SJSA1 (cell line): ENCODE results near the gene CD101. TPM values are rescaled to one million over a fixed set of nuclear protein-coding genes. Genes with fewer than 3 reads are reported as not detected.

Experiments used
- DNase-seq, 2 experiments: peaks; one replicate each; pipeline ENCODE4 v3.0.0-alpha.2; 2015 to 2020; ENCODE audit warnings: low spot score in 2 of 2, low read depth in 1 of 2
- H3K27ac ChIP-seq: fragments of 250-450 bp; sonication (Bioruptor Pico); 2 replicates; pipeline ENCODE4 v1.5.1; 2020; ENCODE audit warnings: mild to moderate bottlenecking, moderate library complexity
- H3K27me3 ChIP-seq: fragments of 250-450 bp; sonication (Bioruptor Pico); replicated peaks from 2 replicates; pipeline ENCODE4 v1.5.1; 2020; ENCODE audit warnings: mild to moderate bottlenecking, moderate library complexity
- H3K36me3 ChIP-seq: fragments of 250-450 bp; sonication (Bioruptor Pico); 2 replicates; pipeline ENCODE4 v1.5.1; 2020; ENCODE audit warnings: mild to moderate bottlenecking
- H3K4me1 ChIP-seq: fragments of 250-450 bp; sonication (Bioruptor Pico); replicated peaks from 2 replicates; pipeline ENCODE4 v1.6.1; 2021; ENCODE audit warnings: mild to moderate bottlenecking
- H3K4me3 ChIP-seq: fragments of 250-450 bp; sonication (Bioruptor Pico); 2 replicates; pipeline ENCODE4 v1.5.1; 2020; ENCODE audit warnings: mild to moderate bottlenecking
- H3K9me3 ChIP-seq: fragments of 250-450 bp; sonication (Bioruptor Pico); replicated peaks from 2 replicates; pipeline ENCODE4 v1.5.1; 2020; ENCODE audit warnings: mild to moderate bottlenecking
- total RNA-seq: library from RNA; depleted of rRNA; stranded (reverse); fragments of >200 nt; shearing (Covaris generic); gene quantifications from 2 replicates; pipeline ENCODE4 v1.2.3, GENCODE V29; 2014

Gene CD101
- total RNA-seq, 1 experiment from 2014 or later, result 0.05 TPM

- DNase-seq, result no peak
- H3K27ac ChIP-seq, result no peak overlapping the region
- H3K36me3 ChIP-seq, result no peaks in the 10 kb centered on the region
- no peaks in the 10 kb centered on the region for H3K9me3 ChIP-seq
- peaks cover 10% of the 10 kb centered on the region for H3K4me1 ChIP-seq
- no peaks in the 10 kb centered on the region for H3K27me3 ChIP-seq
- H3K4me3 ChIP-seq, result no peak overlapping the region
Observed at GRCh38 chr1:117011334-117011733, 9.8 kb downstream of the CD101 start.

- H3K27ac ChIP-seq, result no peak overlapping the region
- no peaks in the 10 kb centered on the region for H3K27me3 ChIP-seq
- no peaks in the 10 kb centered on the region for H3K9me3 ChIP-seq
- H3K36me3 ChIP-seq, result no peaks in the 10 kb centered on the region
- no peak overlapping the region for H3K4me3 ChIP-seq
- no peaks in the 10 kb centered on the region; the same call in 1 of the 2 replicates for H3K4me1 ChIP-seq
- DNase-seq, result no peak
Observed at GRCh38 chr1:117013309-117013858, 11.8 kb downstream of the CD101 start.

- Histone ChIP-seq H3K4me1 (no peaks in the 10 kb centered on the region), H3K27me3 (no peaks in the 10 kb centered on the region), H3K36me3 (no peaks in the 10 kb centered on the region), H3K4me3 (no peak overlapping the region), H3K9me3 (no peaks in the 10 kb centered on the region), H3K27ac (no peak overlapping the region)
- no peak for DNase-seq
Observed at GRCh38 chr1:117014209-117014608, 12.6 kb downstream of the CD101 start.

- no peaks in the 10 kb centered on the region for H3K9me3 ChIP-seq
- no peak overlapping the region for H3K27ac ChIP-seq
- H3K4me3 ChIP-seq, result no peak overlapping the region
- no peak for DNase-seq
- H3K27me3 ChIP-seq, result no peaks in the 10 kb centered on the region
- H3K36me3 ChIP-seq, result no peaks in the 10 kb centered on the region
- H3K4me1 ChIP-seq, result no peaks in the 10 kb centered on the region
Observed at GRCh38 chr1:117015724-117016123, 14.2 kb downstream of the CD101 start.

- H3K36me3 ChIP-seq, result no peaks in the 10 kb centered on the region
- H3K9me3 ChIP-seq, result no peaks in the 10 kb centered on the region
- no peak for DNase-seq
- H3K4me1 ChIP-seq, result no peaks in the 10 kb centered on the region
- no peak overlapping the region for H3K27ac ChIP-seq
- no peaks in the 10 kb centered on the region for H3K27me3 ChIP-seq
- H3K4me3 ChIP-seq, result no peak overlapping the region
Observed at GRCh38 chr1:117017062-117017461, 15.5 kb downstream of the CD101 start.

GRCh38 chr1:117017648-117018047 lies 16.1 kb downstream of the CD101 start:
- Histone ChIP-seq H3K36me3 (no peaks in the 10 kb centered on the region), H3K27me3 (no peaks in the 10 kb centered on the region), H3K4me3 (no peak overlapping the region), H3K4me1 (no peaks in the 10 kb centered on the region), H3K9me3 (no peaks in the 10 kb centered on the region), H3K27ac (no peak overlapping the region)
- DNase-seq, result no peak

GRCh38 chr1:117020526-117021156 lies 19.1 kb downstream of the CD101 start:
- Histone ChIP-seq H3K27me3 (no peaks in the 10 kb centered on the region), H3K36me3 (no peaks in the 10 kb centered on the region), H3K27ac (no peak overlapping the region), H3K4me1 (no peaks in the 10 kb centered on the region), H3K9me3 (no peaks in the 10 kb centered on the region; the same call in 1 of the 2 replicates), H3K4me3 (no peak overlapping the region)
- DNase-seq, result no peak

GRCh38 chr1:117022114-117022513 lies 20.6 kb downstream of the CD101 start:
- H3K4me3 ChIP-seq, result no peak overlapping the region

GRCh38 chr1:117025568-117025967 lies 24.0 kb downstream of the CD101 start:
- H3K27me3 ChIP-seq, result no peaks in the 10 kb centered on the region
- H3K27ac ChIP-seq, result no peak overlapping the region
- H3K9me3 ChIP-seq, result no peaks in the 10 kb centered on the region; the same call in 1 of the 2 replicates
- no peak overlapping the region for H3K4me3 ChIP-seq
- DNase-seq, result no peak
- H3K4me1 ChIP-seq, result peaks cover 13% of the 10 kb centered on the region
- no peaks in the 10 kb centered on the region for H3K36me3 ChIP-seq

More at GRCh38 chr1:117022114-117022513, 20.6 kb downstream of the CD101 start:
- H3K9me3 ChIP-seq, result no peaks in the 10 kb centered on the region; the same call in 1 of the 2 replicates
- H3K27ac ChIP-seq, result no peak overlapping the region
- H3K4me1 ChIP-seq, result peaks cover 13% of the 10 kb centered on the region
- H3K36me3 ChIP-seq, result no peaks in the 10 kb centered on the region
- no peaks in the 10 kb centered on the region for H3K27me3 ChIP-seq
- DNase-seq, result no peak

- Histone ChIP-seq H3K36me3 (no peaks in the 10 kb centered on the region), H3K27ac (peak overlapping the region; percentile 33; the same call in 1 of the 2 replicates), H3K27me3 (no peaks in the 10 kb centered on the region), H3K4me3 (no peak overlapping the region), H3K4me1 (peaks cover 13% of the 10 kb centered on the region), H3K9me3 (no peaks in the 10 kb centered on the region; the same call in 1 of the 2 replicates)
- peak in 1 of 2 experiments; percentile 55 for DNase-seq
Observed at GRCh38 chr1:117026361-117026760, 24.8 kb downstream of the CD101 start.

- Histone ChIP-seq H3K27me3 (no peaks in the 10 kb centered on the region), H3K4me3 (no peak overlapping the region), H3K9me3 (no peaks in the 10 kb centered on the region; the same call in 1 of the 2 replicates), H3K27ac (no peak overlapping the region), H3K4me1 (peaks cover 13% of the 10 kb centered on the region), H3K36me3 (no peaks in the 10 kb centered on the region)
- no peak for DNase-seq
Observed at GRCh38 chr1:117029685-117030084, 28.1 kb downstream of the CD101 start.

- H3K36me3 ChIP-seq, result no peaks in the 10 kb centered on the region
- no peak overlapping the region for H3K4me3 ChIP-seq
- no peak for DNase-seq
- no peaks in the 10 kb centered on the region; the same call in 1 of the 2 replicates for H3K9me3 ChIP-seq
- no peaks in the 10 kb centered on the region for H3K27me3 ChIP-seq
- H3K27ac ChIP-seq, result no peak overlapping the region
- H3K4me1 ChIP-seq, result peaks cover 13% of the 10 kb centered on the region
Observed at GRCh38 chr1:117030271-117030877, 28.8 kb downstream of the CD101 start.

- Histone ChIP-seq H3K9me3 (no peaks in the 10 kb centered on the region), H3K36me3 (no peaks in the 10 kb centered on the region), H3K27ac (no peak overlapping the region), H3K27me3 (no peaks in the 10 kb centered on the region), H3K4me1 (no peaks in the 10 kb centered on the region), H3K4me3 (no peak overlapping the region)
- DNase-seq, result no peak
Observed at GRCh38 chr1:117032266-117032665, 30.7 kb downstream of the CD101 start.
